Naive thymus-derived CD8-positive, alpha-beta T cell (primary cell): ENCODE data around the gene EPS8L3. TPM values are rescaled to one million over a fixed set of nuclear protein-coding genes. Genes with fewer than 3 reads are reported as not detected.

Experiments used
- polyA plus RNA-seq, 3 donors: library from polyadenylated mRNA; unstranded; fragments of 300-500 nt; fragmentation: Illumina TruSeq; gene quantifications; one replicate each; pipeline ENCODE4 v1.2.3, GENCODE V29; 2021
- total RNA-seq, 8 experiments: library from RNA in 2 of 8; stranded (reverse) in 2 of 8; gene quantifications; one replicate each; pipeline ENCODE4 v1.2.3 and lab custom pipeline; 2021 to 2026

Gene EPS8L3
- total and polyA plus RNA-seq, 5 experiments from 2014 or later, result not detected

Other genes starting within 250 kb of the EPS8L3 start
- gene GPR61, start 224.1 kb downstream of the EPS8L3 start, total RNA-seq, result 1 to 10 TPM; 1.0 to 1.2 TPM
- 1 to 10 TPM in 1 of 3 donors, under 1 TPM in 1, not detected in 1; 0.71 to 1.1 TPM for gene GPR61, start 224.1 kb downstream of the EPS8L3 start, polyA plus RNA-seq
- 1 to 10 TPM; 6.8 to 7.3 TPM for gene GNAI3, start 215.3 kb downstream of the EPS8L3 start, total RNA-seq
- 1 to 10 TPM; 7.1 to 7.7 (median 7.7) TPM for gene GNAI3, start 215.3 kb downstream of the EPS8L3 start, polyA plus RNA-seq
- gene GNAT2, start 144.3 kb downstream of the EPS8L3 start, total RNA-seq, result not detected
- gene GNAT2, start 144.3 kb downstream of the EPS8L3 start, polyA plus RNA-seq, result not detected
- 10 to 100 TPM; 71.1 to 76.0 TPM for gene AMPD2, start 144.1 kb downstream of the EPS8L3 start, total RNA-seq
- 10 to 100 TPM; 21.9 to 33.9 (median 24.4) TPM for gene AMPD2, start 144.1 kb downstream of the EPS8L3 start, polyA plus RNA-seq
- gene GSTM4, start 107.8 kb downstream of the EPS8L3 start, total RNA-seq, result 1 to 10 TPM; 2.5 to 3.8 TPM
- gene GSTM4, start 107.8 kb downstream of the EPS8L3 start, polyA plus RNA-seq, result 10 to 100 TPM in 2 of 3 donors, 1 to 10 TPM in 1; 8.6 to 17.4 (median 17.3) TPM
- gene GSTM2, start 95.9 kb downstream of the EPS8L3 start, total RNA-seq, result 10 to 100 TPM; 70.7 to 75.9 TPM
- gene GSTM2, start 95.9 kb downstream of the EPS8L3 start, polyA plus RNA-seq, result 10 to 100 TPM; 20.8 to 51.7 (median 40.7) TPM
- gene GSTM1, start 76.1 kb downstream of the EPS8L3 start, total RNA-seq, result under 1 TPM in 1 of 2 experiments, not detected in 1; 0.38 TPM
- 10 to 100 TPM in 2 of 3 donors, not detected in 1; 54.7 to 62.0 TPM for gene GSTM1, start 76.1 kb downstream of the EPS8L3 start, polyA plus RNA-seq
- gene GSTM5, start 51.7 kb downstream of the EPS8L3 start, total RNA-seq, result not detected
- gene GSTM5, start 51.7 kb downstream of the EPS8L3 start, polyA plus RNA-seq, result 1 to 10 TPM in 1 of 3 donors, not detected in 2; 1.1 TPM
- gene GSTM3, start 22.9 kb downstream of the EPS8L3 start, total RNA-seq, result 10 to 100 TPM; 10.7 to 13.2 TPM
- gene GSTM3, start 22.9 kb downstream of the EPS8L3 start, polyA plus RNA-seq, result 10 to 100 TPM; 60.0 to 96.3 (median 62.1) TPM
- gene CSF1, start 146.9 kb upstream of the EPS8L3 start, total RNA-seq, result under 1 TPM; 0.27 to 0.44 TPM
- 1 to 10 TPM in 2 of 3 donors, under 1 TPM in 1; 0.68 to 1.6 (median 1.1) TPM for gene CSF1, start 146.9 kb upstream of the EPS8L3 start, polyA plus RNA-seq
- 10 to 100 TPM; 37.8 to 38.1 TPM for gene AHCYL1, start 220.8 kb upstream of the EPS8L3 start, total RNA-seq
- 10 to 100 TPM; 36.8 to 38.6 (median 38.1) TPM for gene AHCYL1, start 220.8 kb upstream of the EPS8L3 start, polyA plus RNA-seq